ENCODE data around the gene SAMD1.
"Not testable (repeated sequence)": the region's sequence is repeated elsewhere in the genome, so short reads cannot be mapped to it uniquely, and the experiment has no call there.

Gene SAMD1

GRCh38 chr19:14059093-14059480 is 31.5 kb downstream of the SAMD1 start:
- DNase-seq: peak in 5 of 6 experiments; percentile 22 to 35 (median 30)

- no peak for DNase-seq
Observed at GRCh38 chr19:14058182-14059092, 32.1 kb downstream of the SAMD1 start.

- DNase-seq: no peak
Observed at GRCh38 chr19:14056741-14057356, 33.7 kb downstream of the SAMD1 start.

- no peak for DNase-seq
Observed at GRCh38 chr19:14056069-14056666, 34.4 kb downstream of the SAMD1 start.

GRCh38 chr19:14055396-14055795 is 35.2 kb downstream of the SAMD1 start:
- DNase-seq: no peak

GRCh38 chr19:14054721-14055120 is 35.8 kb downstream of the SAMD1 start:
- no peak for DNase-seq

- DNase-seq: no peak
Observed at GRCh38 chr19:14054099-14054498, 36.5 kb downstream of the SAMD1 start.

GRCh38 chr19:14053500-14053899 is 37.1 kb downstream of the SAMD1 start:
- no peak for DNase-seq

- no peak for DNase-seq
Observed at GRCh38 chr19:14053032-14053431, 37.5 kb downstream of the SAMD1 start.

- no peak for DNase-seq
Observed at GRCh38 chr19:14052470-14052869, 38.1 kb downstream of the SAMD1 start.

- DNase-seq: no peak
Observed at GRCh38 chr19:14051980-14052379, 38.6 kb downstream of the SAMD1 start.

- DNase-seq: not testable (repeated sequence)
Observed at GRCh38 chr19:14050961-14051360, 39.6 kb downstream of the SAMD1 start.

GRCh38 chr19:14050512-14050911 is 40.0 kb downstream of the SAMD1 start:
- no peak for DNase-seq

- peak; percentile 25 to 78 (median 66) for DNase-seq
Observed at GRCh38 chr19:14048443-14049153, 42.0 kb downstream of the SAMD1 start.

- not testable (repeated sequence) for DNase-seq
Observed at GRCh38 chr19:14047866-14048265, 42.7 kb downstream of the SAMD1 start.

- peak in 3 of 6 experiments; percentile 14 to 32 (median 23) for DNase-seq
Observed at GRCh38 chr19:14042659-14043608, 47.6 kb downstream of the SAMD1 start.

- no peak for DNase-seq
Observed at GRCh38 chr19:14039181-14039580, 51.4 kb downstream of the SAMD1 start.
